ENCODE data around the gene MRPS10. TPM values are rescaled to one million over a fixed set of nuclear protein-coding genes. Genes with fewer than 3 reads are reported as not detected.

MRPS10 gene
- total RNA-seq, 1 donor from 2014 or later: 32.1 TPM

DNA sequence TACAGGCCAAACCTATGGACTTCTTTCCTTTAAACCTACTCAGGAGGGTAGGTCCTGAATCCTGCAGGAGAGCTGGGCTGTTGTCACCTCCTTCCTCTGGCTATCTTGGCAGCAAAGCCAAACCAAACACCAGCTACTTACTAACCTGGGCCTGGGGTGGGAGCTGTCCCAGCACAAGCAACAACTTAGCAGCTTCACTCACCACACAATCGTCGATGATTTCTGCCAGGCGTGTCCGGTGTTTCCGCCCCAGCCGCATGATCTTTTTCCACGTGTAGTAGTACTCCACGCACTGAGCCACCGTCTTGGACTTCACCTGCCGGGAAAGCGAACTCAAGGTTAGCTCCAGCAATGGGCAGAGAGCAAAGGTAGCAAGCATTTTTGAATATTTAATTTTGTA is 25.4 kb upstream of the MRPS10 start:
- FAIRE-seq: no peak
- Histone ChIP-seq H3K4me1 (ENCODE audit: insufficient read depth, low read length) (peaks cover 8% of the 10 kb centered on the region), H3K79me2 (ENCODE audit: insufficient read depth, low read length) (no peaks in the 10 kb centered on the region), H3K4me2 (ENCODE audit: low read length) (no peak overlapping the region), H3K36me3 (ENCODE audit: insufficient read depth, low read length) (peaks cover 12% of the 10 kb centered on the region), H4K20me1 (ENCODE audit: insufficient read depth, low read length) (no peaks in the 10 kb centered on the region), H2AFZ (ENCODE audit: low read depth, low read length) (no peak overlapping the region), H3K9me3 (ENCODE audit: insufficient read depth, low read depth, low read length) (no peaks in the 10 kb centered on the region), H3K27me3 (ENCODE audit: insufficient read depth, low read length) (no peaks in the 10 kb centered on the region), H3K9ac (ENCODE audit: low read length) (no peak overlapping the region), H3K4me3 (ENCODE audit: insufficient read depth, low read depth, low read length) (no peak overlapping the region), H3K27ac (ENCODE audit: low read depth, low read length) (no peak overlapping the region)
- Mint-ChIP-seq H3K27ac (ENCODE audit: unreplicated experiment) (no peak overlapping the region), H3K36me3 (ENCODE audit: low read depth, unreplicated experiment) (peaks cover 10% of the 10 kb centered on the region), H3K4me3 (ENCODE audit: unreplicated experiment) (no peak overlapping the region), H3K4me1 (ENCODE audit: low read depth, unreplicated experiment) (peaks cover 6% of the 10 kb centered on the region), H3K9me3 (ENCODE audit: unreplicated experiment) (no peaks in the 10 kb centered on the region), H3K27me3 (ENCODE audit: low read depth, unreplicated experiment) (no peaks in the 10 kb centered on the region)
- no peak for TF ChIP-seq CTCF (IDR thresholded peaks at IDR 0.05; ENCODE audit: insufficient read depth, low read depth, low read length)
- no peak for TF ChIP-seq EZH2 (IDR thresholded peaks at IDR 0.05; ENCODE audit: insufficient read depth, low read length)
- DNase-seq (ENCODE audit: low read depth): peak; percentile 37

GRCh38 chr6:42241915-42242314 is 24.3 kb upstream of the MRPS10 start:
- Mint-ChIP-seq H3K27me3 (ENCODE audit: low read depth, unreplicated experiment) (no peaks in the 10 kb centered on the region), H3K36me3 (ENCODE audit: low read depth, unreplicated experiment) (peaks cover 10% of the 10 kb centered on the region), H3K4me3 (ENCODE audit: unreplicated experiment) (no peak overlapping the region), H3K27ac (ENCODE audit: unreplicated experiment) (no peak overlapping the region), H3K4me1 (ENCODE audit: low read depth, unreplicated experiment) (peaks cover 6% of the 10 kb centered on the region), H3K9me3 (ENCODE audit: unreplicated experiment) (no peaks in the 10 kb centered on the region)
- Histone ChIP-seq H3K9ac (ENCODE audit: low read length) (no peak overlapping the region), H3K36me3 (ENCODE audit: insufficient read depth, low read length) (peaks cover 12% of the 10 kb centered on the region), H3K79me2 (ENCODE audit: insufficient read depth, low read length) (no peaks in the 10 kb centered on the region), H3K27ac (ENCODE audit: low read depth, low read length) (no peak overlapping the region), H4K20me1 (ENCODE audit: insufficient read depth, low read length) (no peaks in the 10 kb centered on the region), H3K4me2 (ENCODE audit: low read length) (no peak overlapping the region), H2AFZ (ENCODE audit: low read depth, low read length) (no peak overlapping the region), H3K4me1 (ENCODE audit: insufficient read depth, low read length) (peaks cover 8% of the 10 kb centered on the region), H3K27me3 (ENCODE audit: insufficient read depth, low read length) (no peaks in the 10 kb centered on the region), H3K4me3 (ENCODE audit: insufficient read depth, low read depth, low read length) (no peak overlapping the region), H3K9me3 (ENCODE audit: insufficient read depth, low read depth, low read length) (no peaks in the 10 kb centered on the region)
- TF ChIP-seq EZH2 (IDR thresholded peaks at IDR 0.05; ENCODE audit: insufficient read depth, low read length) (no peak), CTCF (IDR thresholded peaks at IDR 0.05; ENCODE audit: insufficient read depth, low read depth, low read length) (no peak)
- DNase-seq (ENCODE audit: low read depth) (no peak), FAIRE-seq (no peak)

DNA sequence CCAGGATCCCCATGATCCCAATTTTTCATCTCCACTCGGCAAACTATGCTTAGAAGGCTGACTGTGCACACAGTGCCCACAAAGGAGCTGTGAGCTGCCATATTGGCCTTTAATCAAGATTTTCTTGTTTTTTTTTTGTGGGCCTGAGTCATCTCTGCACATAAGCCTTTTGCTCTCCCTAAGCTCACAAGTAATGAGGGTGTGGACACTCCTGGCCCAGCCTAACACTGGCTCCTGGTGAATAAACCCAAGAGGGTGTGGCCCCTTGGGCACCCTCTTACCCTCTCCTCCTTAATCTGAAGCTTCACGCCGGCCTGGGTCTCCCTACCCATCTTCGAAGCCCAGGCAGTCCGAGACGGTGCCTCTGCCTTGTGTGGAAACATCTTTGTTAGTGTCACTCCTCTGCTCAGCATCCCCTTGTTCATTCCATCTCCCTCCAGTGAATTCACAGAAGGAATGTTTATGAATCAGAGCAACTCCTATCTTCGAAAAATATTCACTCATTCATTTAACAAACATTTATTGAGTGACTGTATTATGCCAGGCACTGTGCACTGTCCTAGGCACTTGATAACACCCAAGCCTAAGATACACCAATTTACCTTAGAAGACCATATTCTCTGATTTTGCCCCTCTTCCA is 22.2 kb upstream of the MRPS10 start:
- H3K79me2 ChIP-seq (ENCODE audit: insufficient read depth, low read length): no peaks in the 10 kb centered on the region
- Mint-ChIP-seq H3K9me3 (ENCODE audit: unreplicated experiment) (no peaks in the 10 kb centered on the region), H3K4me1 (ENCODE audit: low read depth, unreplicated experiment) (peaks cover 6% of the 10 kb centered on the region), H3K36me3 (ENCODE audit: low read depth, unreplicated experiment) (peaks cover 7% of the 10 kb centered on the region), H3K27ac (ENCODE audit: unreplicated experiment) (no peak overlapping the region), H3K4me3 (ENCODE audit: unreplicated experiment) (no peak overlapping the region), H3K27me3 (ENCODE audit: low read depth, unreplicated experiment) (no peaks in the 10 kb centered on the region)
- TF ChIP-seq CTCF (IDR thresholded peaks at IDR 0.05; ENCODE audit: insufficient read depth, low read depth, low read length) (no peak), EZH2 (IDR thresholded peaks at IDR 0.05; ENCODE audit: insufficient read depth, low read length) (no peak)
- H3K4me1 ChIP-seq (ENCODE audit: insufficient read depth, low read length): peaks cover 8% of the 10 kb centered on the region
- H3K27me3 ChIP-seq (ENCODE audit: insufficient read depth, low read length): no peaks in the 10 kb centered on the region
- DNase-seq (ENCODE audit: low read depth) (peak; percentile 60), FAIRE-seq (no peak)
- H3K27ac ChIP-seq (ENCODE audit: low read depth, low read length): peak overlapping the region; percentile 52
- H3K4me3 ChIP-seq (ENCODE audit: insufficient read depth, low read depth, low read length): no peak overlapping the region
- no peaks in the 10 kb centered on the region for H3K9me3 ChIP-seq (ENCODE audit: insufficient read depth, low read depth, low read length)
- H3K36me3 ChIP-seq (ENCODE audit: insufficient read depth, low read length): peaks cover 12% of the 10 kb centered on the region
- no peak overlapping the region for H2AFZ ChIP-seq (ENCODE audit: low read depth, low read length)
- H3K4me2 ChIP-seq (ENCODE audit: low read length): peak overlapping the region; percentile 13
- H3K9ac ChIP-seq (ENCODE audit: low read length): no peak overlapping the region
- no peaks in the 10 kb centered on the region for H4K20me1 ChIP-seq (ENCODE audit: insufficient read depth, low read length)

Measured in astrocyte (in vitro differentiated cells and primary cell).